Measurements from ENCODE around the gene SEMG2. TPM values are rescaled to one million over a fixed set of nuclear protein-coding genes. Genes with fewer than 3 reads are reported as not detected.

SEMG2 gene
- total RNA-seq, 1 experiment from 2014 or later = not detected

- ChIA-PET CTCF (no interaction called here), POLR2A (no interaction called here), RAD21 (ENCODE audit: low non-redundant PET in 1 of 2, low total read pairs in 2 of 2, uncharacterized antibody in 2 of 2, unreplicated experiment in 2 of 2) (no interaction called here)
- no peak overlapping the region for H3K4me3 ChIP-seq (replicated peaks in 1 of 2; ENCODE audit: low read depth in 1 of 2, low read length in 2 of 2)
- no peaks in the 10 kb centered on the region for H3K4me1 ChIP-seq (ENCODE audit: control insufficient read depth in 1 of 2, insufficient read depth in 2 of 2, low read length in 2 of 2)
- peaks cover 16% of the 10 kb centered on the region; the same call in 1 of the 2 replicates for H3K27me3 ChIP-seq (ENCODE audit: insufficient read depth, low read length)
- no peaks in the 10 kb centered on the region for H4K20me1 ChIP-seq (ENCODE audit: insufficient read depth)
- DNase-seq (ENCODE audit: low read depth, low spot score) (no peak), ATAC-seq (no peak)
- no TSS peak for BruUV-seq (replicated peaks)
- no peak overlapping the region for H3K4me2 ChIP-seq (ENCODE audit: low read length)
- H3K27ac ChIP-seq (ENCODE audit: low read depth, low read length) = no peak overlapping the region
- no peaks in the 10 kb centered on the region for H3K79me2 ChIP-seq (ENCODE audit: insufficient read depth, low read length)
- H3K9me2 ChIP-seq (ENCODE audit: insufficient read depth) = no peaks in the 10 kb centered on the region
- TF ChIP-seq CTCF (IDR thresholded peaks at IDR 0.05 in 2 of 3, conservative IDR thresholded peaks at IDR 0.05 in 1 of 3; ENCODE audit: borderline replicate concordance in 1 of 3, insufficient read depth in 1 of 3, low read depth in 2 of 3, low read length in 2 of 3) (no peak), ZBTB33 (IDR thresholded peaks at IDR 0.05; ENCODE audit: extremely low read depth, insufficient replicate concordance, low read length) (no peak), ELF1 (IDR thresholded peaks at IDR 0.05; ENCODE audit: borderline replicate concordance, low read depth) (no peak)
- intact Hi-C loops (cut with micrococcal nuclease) = no loop called here
- no peak overlapping the region for H2AFZ ChIP-seq (ENCODE audit: low read depth, low read length, poor library complexity, severe bottlenecking)
- no peaks in the 10 kb centered on the region for H3K36me3 ChIP-seq (ENCODE audit: control insufficient read depth in 1 of 2, insufficient read depth in 2 of 2, low read length in 2 of 2)
- no peak overlapping the region for H3K9ac ChIP-seq (ENCODE audit: low read length)
- no peaks in the 10 kb centered on the region for H3K9me3 ChIP-seq (ENCODE audit: control insufficient read depth in 1 of 2, insufficient read depth in 1 of 2, low read depth in 1 of 2, low read length in 2 of 2)
Observed at GRCh38 chr20:45269754-45270270, 48.6 kb downstream of the SEMG2 start.

Other genes with a start within 250 kb of the SEMG2 start
- gene KCNS1, start 120.2 kb upstream of the SEMG2 start, total RNA-seq (2021; ENCODE audit: unreplicated experiment) = not detected
- not detected for gene WFDC5, start 106.2 kb upstream of the SEMG2 start, total RNA-seq (2021; ENCODE audit: unreplicated experiment)
- not detected for gene WFDC12, start 96.9 kb upstream of the SEMG2 start, total RNA-seq (2021; ENCODE audit: unreplicated experiment)
- not detected for gene PI3, start 46.5 kb upstream of the SEMG2 start, total RNA-seq (2021; ENCODE audit: unreplicated experiment)
- not detected for gene SEMG1, start 14.3 kb upstream of the SEMG2 start, total RNA-seq (2021; ENCODE audit: unreplicated experiment)
- gene SLPI, start 33.2 kb downstream of the SEMG2 start, total RNA-seq (2021; ENCODE audit: unreplicated experiment) = 5.4 TPM
- gene RBPJL, start 85.5 kb downstream of the SEMG2 start, total RNA-seq (2021; ENCODE audit: unreplicated experiment) = not detected
- 0.64 TPM for gene MATN4, start 86.9 kb downstream of the SEMG2 start, total RNA-seq (2021; ENCODE audit: unreplicated experiment)
- gene SDC4, start 127.1 kb downstream of the SEMG2 start, total RNA-seq (2021; ENCODE audit: unreplicated experiment) = 100 TPM
- gene SYS1, start 141.8 kb downstream of the SEMG2 start, total RNA-seq (2021; ENCODE audit: unreplicated experiment) = 20.5 TPM
- 0.76 TPM for gene TP53TG5, start 157.0 kb downstream of the SEMG2 start, total RNA-seq (2021; ENCODE audit: unreplicated experiment)
- 44.2 TPM for gene DBNDD2, start 186.9 kb downstream of the SEMG2 start, total RNA-seq (2021; ENCODE audit: unreplicated experiment)
- 71.4 TPM for gene PIGT, start 194.8 kb downstream of the SEMG2 start, total RNA-seq (2021; ENCODE audit: unreplicated experiment)
- 1.1 TPM for gene WFDC2, start 248.4 kb downstream of the SEMG2 start, total RNA-seq (2021; ENCODE audit: unreplicated experiment)